Vagina (tissue), 2 donors: ENCODE results near the gene SARS1.

Experiments used
- CTCF ChIP-seq, 3 experiments: fragments of 450-650 bp in 2 of 3; fragments of 200-600 bp in 1 of 3; sonication (generic) in 1 of 3; IDR thresholded peaks; one replicate each; pipeline ENCODE4 v1.5.1; 2017 to 2019; ENCODE audit warnings: antibody characterized with exemption in 3 of 3, mild to moderate bottlenecking in 2 of 3, moderate library complexity in 2 of 3
- POLR2A ChIP-seq, 2 donors: fragments of 450-650 bp; IDR thresholded peaks; one replicate each; pipeline ENCODE4 v1.6.1; 2017; ENCODE audit warnings: antibody characterized with exemption in 2 of 2, mild to moderate bottlenecking in 2 of 2, moderate library complexity in 2 of 2
- POLR2AphosphoS5 ChIP-seq, 2 donors: sonication (generic); formaldehyde crosslinking; IDR thresholded peaks; one replicate each; pipeline ENCODE4 v1.9.0; 2017; ENCODE audit warnings: antibody characterized with exemption in 2 of 2, mild to moderate bottlenecking in 2 of 2, low read depth in 1 of 2; ENCODE audit not compliant: insufficient read depth in 1 of 2

- TF ChIP-seq CTCF (IDR thresholded peaks at IDR 0.05) (no peak), POLR2A (IDR thresholded peaks at IDR 0.05) (no peak), POLR2AphosphoS5 (IDR thresholded peaks at IDR 0.05; ENCODE audit: insufficient read depth in 1 of 2, low read depth in 1 of 2) (peak in 1 of 2 donors; percentile 15)
Measured at GRCh38 chr1:109248797-109249629, 35.3 kb downstream of the SARS1 start, which contains the start of gene CELSR2.
